ENCODE data around the gene CUL1.

CUL1 gene

GRCh38 chr7:148770004-148770403 lies 71.3 kb downstream of the CUL1 start:
- Histone ChIP-seq H3K79me1 (ENCODE audit: low read length) (no peaks in the 10 kb centered on the region), H3K79me2 (ENCODE audit: control insufficient read depth, insufficient read depth, low read length, poor library complexity) (no peaks in the 10 kb centered on the region), H4K91ac (ENCODE audit: low read depth, low read length) (no peak overlapping the region), H4K8ac (ENCODE audit: low read depth, low read length) (no peak overlapping the region), H3K14ac (ENCODE audit: low read length) (no peak overlapping the region), H3K36me3 (ENCODE audit: control insufficient read depth in 1 of 2, insufficient read depth in 2 of 2, low read length in 2 of 2) (peaks cover 20 to 30% of the 10 kb centered on the region in 2 experiments), H3K9ac (ENCODE audit: low read length) (no peak overlapping the region), H2BK5ac (ENCODE audit: low read depth, low read length, poor library complexity) (no peak overlapping the region), H4K12ac (ENCODE audit: low read depth, low read length) (no peak overlapping the region), H3K27ac (ENCODE audit: low read depth, low read length) (no peak overlapping the region), H3K18ac (ENCODE audit: low read length) (no peak overlapping the region), H3K27me3 (ENCODE audit: insufficient read depth, low read length) (no peaks in the 10 kb centered on the region), H2AK5ac (ENCODE audit: low read length) (no peak overlapping the region), H3K4me1 (ENCODE audit: control insufficient read depth in 1 of 2, insufficient read depth in 2 of 2, low read length in 2 of 2) (peaks cover 3% of the 10 kb centered on the region in 2 experiments), H3K23ac (ENCODE audit: low read length) (no peak overlapping the region), H2BK120ac (ENCODE audit: insufficient read depth, low read length, poor library complexity) (no peak overlapping the region), H3K4me3 (ENCODE audit: low read depth, low read length) (no peak overlapping the region), H3K4ac (ENCODE audit: low read depth, low read length) (no peak overlapping the region), H3K4me2 (ENCODE audit: low read length) (no peak overlapping the region), H2BK12ac (ENCODE audit: low read length) (no peak overlapping the region), H3K9me3 (ENCODE audit: insufficient read depth, low read depth, low read length) (peaks cover 1% of the 10 kb centered on the region), H2AFZ (ENCODE audit: insufficient read depth, low read length, poor library complexity) (no peak overlapping the region)
- no peak for DNase-seq
- no CpG with 5 or more reads among the region's 6 CpGs for WGBS (ENCODE audit: extremely low coverage, insufficient coverage, insufficient read length)

- no CpG with 5 or more reads among the region's 8 CpGs for WGBS (ENCODE audit: extremely low coverage, insufficient coverage, insufficient read length)
- no peak overlapping the region for H2BK120ac ChIP-seq (ENCODE audit: insufficient read depth, low read length, poor library complexity)
Measured at GRCh38 chr7:148772297-148773089, 73.8 kb downstream of the CUL1 start.

GRCh38 chr7:148773334-148773733 lies 74.6 kb downstream of the CUL1 start:
- Histone ChIP-seq H3K36me3 (ENCODE audit: control insufficient read depth in 1 of 2, insufficient read depth in 2 of 2, low read length in 2 of 2) (peaks cover 16 to 23% of the 10 kb centered on the region in 2 experiments), H2AK5ac (ENCODE audit: low read length) (no peak overlapping the region), H4K8ac (ENCODE audit: low read depth, low read length) (no peak overlapping the region), H3K27ac (ENCODE audit: low read depth, low read length) (no peak overlapping the region), H2BK12ac (ENCODE audit: low read length) (no peak overlapping the region), H3K23ac (ENCODE audit: low read length) (no peak overlapping the region), H3K79me2 (ENCODE audit: control insufficient read depth, insufficient read depth, low read length, poor library complexity) (no peaks in the 10 kb centered on the region), H3K79me1 (ENCODE audit: low read length) (no peaks in the 10 kb centered on the region), H3K4me3 (ENCODE audit: low read depth, low read length) (no peak overlapping the region), H2BK5ac (ENCODE audit: low read depth, low read length, poor library complexity) (no peak overlapping the region), H4K12ac (ENCODE audit: low read depth, low read length) (no peak overlapping the region), H3K4me2 (ENCODE audit: low read length) (no peak overlapping the region), H3K4me1 (ENCODE audit: control insufficient read depth in 1 of 2, insufficient read depth in 2 of 2, low read length in 2 of 2) (peaks cover 3% of the 10 kb centered on the region in 2 experiments), H3K4ac (ENCODE audit: low read depth, low read length) (no peak overlapping the region), H3K9me3 (ENCODE audit: insufficient read depth, low read depth, low read length) (peaks cover 1% of the 10 kb centered on the region), H3K9ac (ENCODE audit: low read length) (no peak overlapping the region), H2BK120ac (ENCODE audit: insufficient read depth, low read length, poor library complexity) (no peak overlapping the region), H3K18ac (ENCODE audit: low read length) (no peak overlapping the region), H4K91ac (ENCODE audit: low read depth, low read length) (no peak overlapping the region), H2AFZ (ENCODE audit: insufficient read depth, low read length, poor library complexity) (no peak overlapping the region), H3K27me3 (ENCODE audit: insufficient read depth, low read length) (no peaks in the 10 kb centered on the region), H3K14ac (ENCODE audit: low read length) (no peak overlapping the region)
- WGBS (ENCODE audit: extremely low coverage, insufficient coverage, insufficient read length), result no CpG with 5 or more reads among the region's 10 CpGs
- DNase-seq, result no peak

More at GRCh38 chr7:148772297-148773089, 73.8 kb downstream of the CUL1 start:
- Histone ChIP-seq H2AFZ (ENCODE audit: insufficient read depth, low read length, poor library complexity) (no peak overlapping the region), H3K18ac (ENCODE audit: low read length) (no peak overlapping the region), H3K27ac (ENCODE audit: low read depth, low read length) (no peak overlapping the region), H3K4ac (ENCODE audit: low read depth, low read length) (no peak overlapping the region), H2AK5ac (ENCODE audit: low read length) (no peak overlapping the region), H3K79me2 (ENCODE audit: control insufficient read depth, insufficient read depth, low read length, poor library complexity) (no peaks in the 10 kb centered on the region), H2BK5ac (ENCODE audit: low read depth, low read length, poor library complexity) (no peak overlapping the region), H3K79me1 (ENCODE audit: low read length) (no peaks in the 10 kb centered on the region), H3K4me1 (ENCODE audit: control insufficient read depth in 1 of 2, insufficient read depth in 2 of 2, low read length in 2 of 2) (peaks cover 3% of the 10 kb centered on the region in 2 experiments), H3K14ac (ENCODE audit: low read length) (no peak overlapping the region), H3K4me2 (ENCODE audit: low read length) (no peak overlapping the region), H2BK12ac (ENCODE audit: low read length) (no peak overlapping the region), H3K4me3 (ENCODE audit: low read depth, low read length) (no peak overlapping the region), H4K12ac (ENCODE audit: low read depth, low read length) (no peak overlapping the region), H4K8ac (ENCODE audit: low read depth, low read length) (no peak overlapping the region), H4K91ac (ENCODE audit: low read depth, low read length) (no peak overlapping the region), H3K9me3 (ENCODE audit: insufficient read depth, low read depth, low read length) (peaks cover 1% of the 10 kb centered on the region), H3K27me3 (ENCODE audit: insufficient read depth, low read length) (no peaks in the 10 kb centered on the region), H3K9ac (ENCODE audit: low read length) (no peak overlapping the region), H3K36me3 (ENCODE audit: control insufficient read depth in 1 of 2, insufficient read depth in 2 of 2, low read length in 2 of 2) (peaks cover 17 to 26% of the 10 kb centered on the region in 2 experiments), H3K23ac (ENCODE audit: low read length) (no peak overlapping the region)
- DNase-seq, result peak; percentile 93 to 95

- peaks cover 1% of the 10 kb centered on the region for H3K9me3 ChIP-seq (ENCODE audit: insufficient read depth, low read depth, low read length)
- no peak overlapping the region for H4K8ac ChIP-seq (ENCODE audit: low read depth, low read length)
- H3K14ac ChIP-seq (ENCODE audit: low read length), result no peak overlapping the region
- no peaks in the 10 kb centered on the region for H3K79me2 ChIP-seq (ENCODE audit: control insufficient read depth, insufficient read depth, low read length, poor library complexity)
- H2BK5ac ChIP-seq (ENCODE audit: low read depth, low read length, poor library complexity), result no peak overlapping the region
- no peak overlapping the region for H4K91ac ChIP-seq (ENCODE audit: low read depth, low read length)
- H3K4ac ChIP-seq (ENCODE audit: low read depth, low read length), result no peak overlapping the region
- WGBS (ENCODE audit: extremely low coverage, insufficient coverage, insufficient read length), result no CpG with 5 or more reads among the region's 1 CpG
- H3K79me1 ChIP-seq (ENCODE audit: low read length), result no peaks in the 10 kb centered on the region
- H2BK120ac ChIP-seq (ENCODE audit: insufficient read depth, low read length, poor library complexity), result no peak overlapping the region
- DNase-seq, result no peak
- H2AFZ ChIP-seq (ENCODE audit: insufficient read depth, low read length, poor library complexity), result no peak overlapping the region
- no peak overlapping the region for H3K4me2 ChIP-seq (ENCODE audit: low read length)
- no peak overlapping the region for H3K27ac ChIP-seq (ENCODE audit: low read depth, low read length)
- no peak overlapping the region for H3K23ac ChIP-seq (ENCODE audit: low read length)
- H3K27me3 ChIP-seq (ENCODE audit: insufficient read depth, low read length), result no peaks in the 10 kb centered on the region
- H3K4me3 ChIP-seq (ENCODE audit: low read depth, low read length), result no peak overlapping the region
- H3K9ac ChIP-seq (ENCODE audit: low read length), result no peak overlapping the region
- peaks cover 18 to 25% of the 10 kb centered on the region in 2 experiments for H3K36me3 ChIP-seq (ENCODE audit: control insufficient read depth in 1 of 2, insufficient read depth in 2 of 2, low read length in 2 of 2)
- peaks cover 3% of the 10 kb centered on the region in 2 experiments for H3K4me1 ChIP-seq (ENCODE audit: control insufficient read depth in 1 of 2, insufficient read depth in 2 of 2, low read length in 2 of 2)
- no peak overlapping the region for H3K18ac ChIP-seq (ENCODE audit: low read length)
- H2BK12ac ChIP-seq (ENCODE audit: low read length), result no peak overlapping the region
- no peak overlapping the region for H4K12ac ChIP-seq (ENCODE audit: low read depth, low read length)
- no peak overlapping the region for H2AK5ac ChIP-seq (ENCODE audit: low read length)
Measured at GRCh38 chr7:148774471-148774870, 75.8 kb downstream of the CUL1 start.

Measured in trophoblast cell (in vitro differentiated cells and primary cell).